ENCODE results near the gene GCSAM. TPM values are rescaled to one million over a fixed set of nuclear protein-coding genes. Genes with fewer than 3 reads are reported as not detected.
A peak's percentile ranks its signal among the peaks of the same experiment; 100 is the strongest.

Gene GCSAM
- total and polyA plus RNA-seq, 2 donors (not counting 1 experiment from before 2014, with no cell fraction given): 14.9 to 24.6 TPM

GRCh38 chr3:112095731-112096130 is 37.3 kb downstream of the GCSAM start:
- Histone ChIP-seq H3K27me3 (replicated peaks in 1 of 4; ENCODE audit: control extremely low read depth in 1 of 4, control insufficient read depth in 3 of 4, insufficient read depth in 4 of 4, low read length in 3 of 4) (peaks cover 0 to 7% (median 1%) of the 10 kb centered on the region in 4 experiments), H3K9me3 (ENCODE audit: control extremely low read depth in 1 of 3, control insufficient read depth in 2 of 3, insufficient read depth in 1 of 3, low read length in 2 of 3) (peaks cover 0 to 2% (median 0%) of the 10 kb centered on the region in 3 donors), H3K27ac (ENCODE audit: low read length in 2 of 2) (no peak overlapping the region), H4K20me1 (ENCODE audit: control insufficient read depth, insufficient read depth, low read length, poor library complexity, severe bottlenecking) (no peaks in the 10 kb centered on the region), H3K36me3 (replicated peaks in 1 of 2; ENCODE audit: control extremely low read depth in 1 of 2, control insufficient read depth in 1 of 2, extremely low read depth in 1 of 2, insufficient read depth in 2 of 2, low read length in 1 of 2) (no peaks in the 10 kb centered on the region), H3K4me1 (ENCODE audit: control insufficient read depth in 2 of 2, insufficient read depth in 2 of 2, low read length in 2 of 2) (peaks cover 14 to 16% of the 10 kb centered on the region in 2 donors), H3K4me3 (ENCODE audit: control extremely low read depth in 1 of 5, extremely low read depth in 1 of 5, insufficient read depth in 1 of 5, low read depth in 2 of 5, low read length in 4 of 5) (no peak overlapping the region), H2AFZ (ENCODE audit: insufficient read depth, low read depth, low read length, poor library complexity, severe bottlenecking) (no peak overlapping the region), H3K4me2 (replicated peaks; ENCODE audit: low read depth, low read length, poor library complexity, severe bottlenecking) (no peak overlapping the region), H3K9ac (ENCODE audit: low read length) (no peak overlapping the region), H3K79me2 (ENCODE audit: control insufficient read depth, insufficient read depth, low read length) (no peaks in the 10 kb centered on the region)
- Mint-ChIP-seq H3K27me3 (peaks cover 7% of the 10 kb centered on the region), H3K27ac (no peak overlapping the region), H3K4me1 (peaks cover 26% of the 10 kb centered on the region), H3K9me3 (ENCODE audit: insufficient read depth) (peaks cover 3% of the 10 kb centered on the region), H3K4me3 (no peak overlapping the region)
- ChIA-PET POLR2A (no interaction called here), CTCF (interaction anchor here (1.4 kb wide), 1 partner anchor 16 kb away, joined by 5 read pairs; no protein-coding TSS in a partner anchor)
- no peak for DNase-seq
- no CpG with 5 or more reads among the region's 2 CpGs for WGBS (ENCODE audit: insufficient coverage)
- no peak for ATAC-seq (ENCODE audit: low read depth)
- intact Hi-C loops (cut with micrococcal nuclease): no loop called here
- no peak for TF ChIP-seq EZH2 (IDR thresholded peaks at IDR 0.05; ENCODE audit: borderline replicate concordance, insufficient read depth, low read depth, low read length, poor library complexity, severe bottlenecking)
- TF ChIP-seq, protein P1, sequence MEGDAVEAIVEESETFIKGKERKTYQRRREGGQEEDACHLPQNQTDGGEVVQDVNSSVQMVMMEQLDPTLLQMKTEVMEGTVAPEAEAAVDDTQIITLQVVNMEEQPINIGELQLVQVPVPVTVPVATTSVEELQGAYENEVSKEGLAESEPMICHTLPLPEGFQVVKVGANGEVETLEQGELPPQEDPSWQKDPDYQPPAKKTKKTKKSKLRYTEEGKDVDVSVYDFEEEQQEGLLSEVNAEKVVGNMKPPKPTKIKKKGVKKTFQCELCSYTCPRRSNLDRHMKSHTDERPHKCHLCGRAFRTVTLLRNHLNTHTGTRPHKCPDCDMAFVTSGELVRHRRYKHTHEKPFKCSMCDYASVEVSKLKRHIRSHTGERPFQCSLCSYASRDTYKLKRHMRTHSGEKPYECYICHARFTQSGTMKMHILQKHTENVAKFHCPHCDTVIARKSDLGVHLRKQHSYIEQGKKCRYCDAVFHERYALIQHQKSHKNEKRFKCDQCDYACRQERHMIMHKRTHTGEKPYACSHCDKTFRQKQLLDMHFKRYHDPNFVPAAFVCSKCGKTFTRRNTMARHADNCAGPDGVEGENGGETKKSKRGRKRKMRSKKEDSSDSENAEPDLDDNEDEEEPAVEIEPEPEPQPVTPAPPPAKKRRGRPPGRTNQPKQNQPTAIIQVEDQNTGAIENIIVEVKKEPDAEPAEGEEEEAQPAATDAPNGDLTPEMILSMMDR (IDR thresholded peaks at IDR 0.05): no peak

DNA sequence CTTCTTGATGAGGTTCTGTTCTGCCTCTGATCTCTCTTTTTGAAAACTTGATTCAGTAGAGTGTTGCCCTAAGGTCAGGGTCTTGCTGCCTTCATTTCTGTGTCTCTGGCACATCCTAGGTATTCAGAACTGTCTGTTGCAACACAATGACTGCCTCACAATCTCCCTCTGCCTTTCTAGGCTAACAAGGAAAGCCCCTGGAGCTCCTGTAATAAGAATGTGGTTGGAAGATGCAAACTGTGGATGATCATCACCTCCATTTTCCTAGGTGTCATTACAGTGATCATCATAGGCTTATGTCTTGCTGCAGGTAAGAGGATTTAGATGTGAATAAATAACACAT is 39.9 kb downstream of the GCSAM start:
- Histone ChIP-seq H2AFZ (ENCODE audit: insufficient read depth, low read depth, low read length, poor library complexity, severe bottlenecking) (no peak overlapping the region), H3K9ac (ENCODE audit: low read length) (no peak overlapping the region), H3K4me1 (ENCODE audit: control insufficient read depth in 2 of 2, insufficient read depth in 2 of 2, low read length in 2 of 2) (peaks cover 19 to 22% of the 10 kb centered on the region in 2 donors), H3K9me3 (ENCODE audit: control extremely low read depth in 1 of 3, control insufficient read depth in 2 of 3, insufficient read depth in 1 of 3, low read length in 2 of 3) (no peaks in the 10 kb centered on the region), H3K4me2 (replicated peaks; ENCODE audit: low read depth, low read length, poor library complexity, severe bottlenecking) (no peak overlapping the region), H3K36me3 (replicated peaks in 1 of 2; ENCODE audit: control extremely low read depth in 1 of 2, control insufficient read depth in 1 of 2, extremely low read depth in 1 of 2, insufficient read depth in 2 of 2, low read length in 1 of 2) (no peaks in the 10 kb centered on the region), H3K27ac (ENCODE audit: low read length in 2 of 2) (no peak overlapping the region), H3K79me2 (ENCODE audit: control insufficient read depth, insufficient read depth, low read length) (no peaks in the 10 kb centered on the region), H3K27me3 (replicated peaks in 1 of 4; ENCODE audit: control extremely low read depth in 1 of 4, control insufficient read depth in 3 of 4, insufficient read depth in 4 of 4, low read length in 3 of 4) (peaks cover 0 to 11% (median 5%) of the 10 kb centered on the region in 4 experiments), H4K20me1 (ENCODE audit: control insufficient read depth, insufficient read depth, low read length, poor library complexity, severe bottlenecking) (no peaks in the 10 kb centered on the region), H3K4me3 (ENCODE audit: control extremely low read depth in 1 of 5, extremely low read depth in 1 of 5, insufficient read depth in 1 of 5, low read depth in 2 of 5, low read length in 4 of 5) (no peak overlapping the region)
- DNase-seq (no peak), ATAC-seq (ENCODE audit: low read depth) (no peak)
- CTCF ChIA-PET: no interaction called here
- POLR2A ChIA-PET: no interaction called here
- Mint-ChIP-seq H3K4me1 (peaks cover 32% of the 10 kb centered on the region), H3K27me3 (peaks cover 20% of the 10 kb centered on the region), H3K27ac (peak overlapping the region; percentile 12), H3K9me3 (ENCODE audit: insufficient read depth) (no peaks in the 10 kb centered on the region), H3K4me3 (peak overlapping the region; percentile 7)
- intact Hi-C loops (cut with micrococcal nuclease): no loop called here
- TF ChIP-seq EZH2 (IDR thresholded peaks at IDR 0.05; ENCODE audit: borderline replicate concordance, insufficient read depth, low read depth, low read length, poor library complexity, severe bottlenecking): no peak
- TF ChIP-seq, protein P1 (IDR thresholded peaks at IDR 0.05): no peak

All from B cell (primary cell).